ENCODE data around the gene ACSS1.

ACSS1 gene

GRCh38 chr20:25030649-25031207 is 27.2 kb downstream of the ACSS1 start:
- DNase-seq (ENCODE audit: low spot score), result no peak

- DNase-seq (ENCODE audit: low spot score), result no peak
Observed at GRCh38 chr20:25030007-25030648, 27.8 kb downstream of the ACSS1 start.

- no peak for DNase-seq (ENCODE audit: low spot score)
Observed at GRCh38 chr20:25025986-25026605, 31.8 kb downstream of the ACSS1 start.

- DNase-seq (ENCODE audit: low spot score), result no peak
Observed at GRCh38 chr20:25025091-25025861, 32.7 kb downstream of the ACSS1 start.

- no peak for DNase-seq (ENCODE audit: low spot score)
Observed at GRCh38 chr20:25024171-25024570, 33.8 kb downstream of the ACSS1 start.

- no peak for DNase-seq (ENCODE audit: low spot score)
Observed at GRCh38 chr20:25023356-25023755, 34.6 kb downstream of the ACSS1 start.

- DNase-seq (ENCODE audit: low spot score), result no peak
Observed at GRCh38 chr20:25022680-25023079, 35.3 kb downstream of the ACSS1 start.

- no peak for DNase-seq (ENCODE audit: low spot score)
Observed at GRCh38 chr20:25021336-25021735, 36.6 kb downstream of the ACSS1 start.

GRCh38 chr20:25020901-25021301 is 37.0 kb downstream of the ACSS1 start:
- DNase-seq (ENCODE audit: low spot score), result no peak

GRCh38 chr20:25020345-25020744 is 37.6 kb downstream of the ACSS1 start:
- no peak for DNase-seq (ENCODE audit: low spot score)

GRCh38 chr20:25019381-25020155 is 38.4 kb downstream of the ACSS1 start:
- no peak for DNase-seq (ENCODE audit: low spot score)

GRCh38 chr20:25018841-25019240 is 39.1 kb downstream of the ACSS1 start:
- DNase-seq (ENCODE audit: low spot score), result no peak

GRCh38 chr20:25018425-25018824 is 39.5 kb downstream of the ACSS1 start:
- DNase-seq (ENCODE audit: low spot score), result no peak

GRCh38 chr20:25017257-25017803 is 40.6 kb downstream of the ACSS1 start:
- no peak for DNase-seq (ENCODE audit: low spot score)

GRCh38 chr20:25016471-25016870 is 41.5 kb downstream of the ACSS1 start:
- DNase-seq (ENCODE audit: low spot score), result no peak

GRCh38 chr20:25015986-25016385 is 42.0 kb downstream of the ACSS1 start:
- no peak for DNase-seq (ENCODE audit: low spot score)

- DNase-seq (ENCODE audit: low spot score), result no peak
Observed at GRCh38 chr20:25014816-25015215, 43.1 kb downstream of the ACSS1 start.

- no peak for DNase-seq (ENCODE audit: low spot score)
Observed at GRCh38 chr20:25013478-25014380, 44.2 kb downstream of the ACSS1 start.

GRCh38 chr20:25012616-25013189 is 45.2 kb downstream of the ACSS1 start:
- no peak for DNase-seq (ENCODE audit: low spot score)

- DNase-seq (ENCODE audit: low spot score), result no peak
Observed at GRCh38 chr20:25011831-25012241, 46.1 kb downstream of the ACSS1 start.
